ENCODE data around the gene SLC12A1. TPM values are rescaled to one million over a fixed set of nuclear protein-coding genes. Genes with fewer than 3 reads are reported as not detected.

Gene SLC12A1
- total and polyA plus RNA-seq, 2 of the 8 experiments (the other 6 are each of a cell fraction or from before 2014, with no cell fraction given) = 0.63 to 1.0 TPM

DNA sequence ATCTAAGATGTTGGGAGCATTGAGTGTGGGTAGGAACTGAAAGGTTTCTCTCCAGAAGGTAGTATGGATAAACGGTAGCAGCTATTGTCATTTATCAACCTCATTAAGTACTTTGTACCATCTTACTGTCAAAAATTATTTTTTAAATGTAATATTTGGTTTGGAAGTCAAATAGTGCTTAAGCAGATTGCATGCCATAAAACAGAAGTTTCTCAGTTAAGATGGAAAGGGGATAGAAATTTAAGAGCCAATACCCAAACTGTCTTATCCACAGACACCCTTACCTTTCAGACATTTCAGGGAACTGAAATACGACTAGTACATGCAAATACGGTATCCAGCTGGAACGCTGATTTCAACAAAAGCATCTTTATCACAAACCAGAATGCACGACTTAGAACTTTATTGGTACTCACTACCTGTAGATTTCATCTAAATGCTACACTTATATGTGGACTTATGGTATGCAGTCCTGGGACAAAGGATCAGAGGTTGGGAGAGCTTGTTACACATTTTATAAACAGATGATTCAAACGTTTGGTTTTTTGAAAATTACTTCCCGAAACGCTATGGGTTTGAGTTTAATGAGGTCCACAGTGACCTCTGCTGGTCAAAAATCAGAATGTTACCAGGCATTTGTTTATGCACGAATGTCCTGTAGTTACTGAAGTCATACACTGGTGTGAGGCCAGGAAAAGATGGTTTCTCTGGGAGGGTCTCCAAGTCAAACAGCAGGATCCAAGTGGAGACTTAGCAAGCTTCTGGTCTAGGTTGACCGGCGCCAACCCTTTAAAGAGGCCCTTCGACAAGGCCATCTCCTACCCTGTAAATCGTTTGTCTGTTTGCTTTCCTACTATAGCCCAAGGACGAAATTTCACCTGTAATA, 79.5 kb downstream of the SLC12A1 start (continued):
- TF ChIP-seq, protein P1, sequence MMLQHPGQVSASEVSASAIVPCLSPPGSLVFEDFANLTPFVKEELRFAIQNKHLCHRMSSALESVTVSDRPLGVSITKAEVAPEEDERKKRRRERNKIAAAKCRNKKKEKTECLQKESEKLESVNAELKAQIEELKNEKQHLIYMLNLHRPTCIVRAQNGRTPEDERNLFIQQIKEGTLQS (IDR thresholded peaks at IDR 0.05; ENCODE audit: insufficient read depth, low read depth, low read length) = no peak
- no peak for TF ChIP-seq POLR2A (IDR thresholded peaks at IDR 0.05; ENCODE audit: control extremely low read depth in 1 of 2, low read depth in 2 of 2, low read length in 2 of 2)
- TF ChIP-seq BRCA1 (IDR thresholded peaks at IDR 0.05; ENCODE audit: low read depth, low read length) = no peak
- no peak for TF ChIP-seq POU5F1 (IDR thresholded peaks at IDR 0.05; ENCODE audit: low read depth, low read length)

All from H1 (cell line).